Endothelial cell of umbilical vein (primary cell): ENCODE measurements around the gene GANAB. TPM values are rescaled to one million over a fixed set of nuclear protein-coding genes. Genes with fewer than 3 reads are reported as not detected.

Experiments used
- BruUV-seq: library from RNA; stranded (reverse); fragments of 400-500 nt; replicated peaks from 2 replicates; lab custom pipeline; 2021; lab: Mats Ljungman, UMichigan
- CTCF ChIA-PET: fragments of 300-600, 350-600 bp; sonication (Branson Sonifier 250); formaldehyde crosslinking; loops from one replicate; lab custom pipeline; 2021; ENCODE audit warnings: antibody characterized with exemption, inconsistent platforms; lab: Charles Lee
- POLR2A ChIA-PET: fragments of 300-600, 350-600 bp; sonication (Branson Sonifier 250); formaldehyde crosslinking; loops from one replicate; lab custom pipeline; 2021; ENCODE audit warnings: antibody characterized with exemption, inconsistent platforms; lab: Charles Lee
- DNase-seq: peaks from one replicate; pipeline ENCODE4 v3.0.0-alpha.2; 2011; ENCODE audit warnings: low read depth, low spot score
- FAIRE-seq: peaks from 2 replicates; lab custom pipeline; 2011; peaks lifted over from hg19 to GRCh38; lab: Jason Lieb, UNC
- H2AFZ ChIP-seq: 2 replicates; pipeline ENCODE4 v1.6.0; 2012; ENCODE audit warnings: low read depth, low read length, control low read depth, inconsistent platforms
- H3K27ac ChIP-seq: 2 replicates; pipeline ENCODE4 v1.5.1; 2011; ENCODE audit warnings: low read depth, mild to moderate bottlenecking, control low read depth, low read length, moderate library complexity; ENCODE audit not compliant: insufficient read depth
- H3K27me3 ChIP-seq, 2 experiments: 2 replicates each; pipeline versions ENCODE4 v1.6.0 to v1.6.1; 2011; ENCODE audit warnings: low read length in 2 of 2, mixed read lengths in 1 of 2; ENCODE audit not compliant: control insufficient read depth in 2 of 2, insufficient read depth in 2 of 2
- H3K36me3 ChIP-seq, 2 experiments: 2 replicates in 1 of 2; 3 replicates in 1 of 2; pipeline ENCODE4 v1.5.1; 2011; ENCODE audit warnings: low read length in 2 of 2, mild to moderate bottlenecking in 1 of 2, moderate library complexity in 1 of 2; ENCODE audit not compliant: control insufficient read depth in 2 of 2, insufficient read depth in 2 of 2; ENCODE audit errors: extremely low read depth in 1 of 2
- H3K4me1 ChIP-seq: 3 replicates; pipeline ENCODE4 v1.5.1; 2011; ENCODE audit warnings: mild to moderate bottlenecking, low read length; ENCODE audit not compliant: control insufficient read depth, insufficient read depth; ENCODE audit errors: extremely low read depth
- H3K4me2 ChIP-seq: 2 replicates; pipeline ENCODE4 v1.6.1; 2011; ENCODE audit warnings: low read length, control low read depth, mixed read lengths; ENCODE audit not compliant: insufficient read depth
- H3K4me3 ChIP-seq, 3 experiments: fragments of 200-600 bp in 1 of 3; sonication (generic), shearing (Covaris generic) in 1 of 3; replicated peaks in 1 of 3; 2 replicates each; pipeline ENCODE4 v1.5.1; 2011 to 2016; ENCODE audit warnings: control low read depth in 3 of 3, low read length in 3 of 3, mild to moderate bottlenecking in 2 of 3, inconsistent platforms in 1 of 3, low read depth in 1 of 3, moderate library complexity in 1 of 3; ENCODE audit not compliant: insufficient read depth in 1 of 3
- H3K79me2 ChIP-seq: 2 replicates; pipeline ENCODE4 v1.6.0; 2012; ENCODE audit warnings: low read length, inconsistent platforms; ENCODE audit not compliant: control insufficient read depth, insufficient read depth
- H3K9ac ChIP-seq: replicated peaks from 2 replicates; pipeline ENCODE3; 2011; ENCODE audit warnings: low read length, control low read depth; ENCODE audit not compliant: insufficient read depth; ENCODE audit errors: extremely low read depth
- H3K9me1 ChIP-seq: replicated peaks from 3 replicates; pipeline ENCODE4 v1.6.0; 2011; ENCODE audit warnings: mild to moderate bottlenecking, low read length; ENCODE audit not compliant: control insufficient read depth, insufficient read depth; ENCODE audit errors: extremely low read depth
- H3K9me3 ChIP-seq: replicated peaks from 2 replicates; pipeline ENCODE4 v1.5.1; 2012; ENCODE audit warnings: low read length, inconsistent platforms; ENCODE audit not compliant: control insufficient read depth, insufficient read depth
- H4K20me1 ChIP-seq: replicated peaks from 2 replicates; pipeline ENCODE3; 2011; ENCODE audit warnings: mild to moderate bottlenecking, low read length; ENCODE audit not compliant: control insufficient read depth, insufficient read depth; ENCODE audit errors: extremely low read depth
- EZH2 ChIP-seq: IDR thresholded peaks from 2 replicates; pipeline ENCODE4 v1.6.1; 2012; ENCODE audit warnings: borderline replicate concordance, low read depth, mild to moderate bottlenecking, moderate library complexity, low read length, inconsistent platforms; ENCODE audit not compliant: severe bottlenecking
- FOS ChIP-seq: IDR thresholded peaks from 2 replicates; pipeline ENCODE4 v1.6.1; 2011; ENCODE audit warnings: mild to moderate bottlenecking, low read length, moderate library complexity, borderline replicate concordance; ENCODE audit not compliant: insufficient read depth
- GATA2 ChIP-seq: IDR thresholded peaks from 2 replicates; pipeline ENCODE4 v1.7.0; 2011; ENCODE audit warnings: low read depth, mild to moderate bottlenecking, moderate library complexity, mixed read lengths, low read length; ENCODE audit not compliant: insufficient read length, insufficient read depth
- JUN ChIP-seq: IDR thresholded peaks from 2 replicates; pipeline ENCODE4 v1.6.1; 2011; ENCODE audit warnings: borderline replicate concordance, low read depth; ENCODE audit not compliant: insufficient read length, insufficient read depth
- MAX ChIP-seq: IDR thresholded peaks from 2 replicates; pipeline ENCODE4 v1.6.1; 2011; ENCODE audit not compliant: insufficient read depth, insufficient read length
- MYC ChIP-seq: IDR thresholded peaks from one replicate; pipeline ENCODE4 v1.6.1; 2011; ENCODE audit warnings: mild to moderate bottlenecking, low read depth, low read length
- POLR2A ChIP-seq: IDR thresholded peaks from 2 replicates; pipeline ENCODE4 v1.6.1; 2012; ENCODE audit warnings: low read depth, mild to moderate bottlenecking, control low read depth, low read length
- POLR2AphosphoS5 ChIP-seq: IDR thresholded peaks from 2 replicates; pipeline ENCODE4 v1.6.1; 2012; ENCODE audit warnings: low read depth, mild to moderate bottlenecking, control low read depth, low read length, moderate library complexity; ENCODE audit not compliant: insufficient read depth
- dilution Hi-C: fragments of 300-500 bp; cut with MboI; formaldehyde crosslinking; loops from one replicate; pipeline ENCODE4 v1.15.0; 2019; ENCODE audit warnings: low sequenced_read_pairs; ENCODE audit not compliant: extremely low pct_ligation_motif_present
- intact Hi-C: fragments of 100-400 bp; cut with micrococcal nuclease; formaldehyde crosslinking; loops from one replicate; pipeline ENCODE4 v1.10.0; 2022
- polyA plus RNA-seq, 4 experiments: library from polyadenylated mRNA; depleted of rRNA in 3 of 4; stranded (reverse) in 3 of 4; unstranded in 1 of 4; fragments of >200 nt; gene quantifications; 2 replicates each; pipeline versions ENCODE4 v1.2.1 to v1.2.3, GENCODE V29; 2011 to 2012; ENCODE audit warnings: missing spikeins in 1 of 4
- total RNA-seq: library from RNA; stranded (reverse); gene quantifications from 2 replicates; pipeline ENCODE4 v1.2.3, GENCODE V29; 2021
- TF ChIP-seq, protein P1 (sequence below), 2 donors: IDR thresholded peaks; 1 replicate in 1 of 2; 2 replicates in 1 of 2; pipeline ENCODE4 v1.5.1; 2011; ENCODE audit warnings: low read length in 2 of 2, mild to moderate bottlenecking in 2 of 2, moderate library complexity in 2 of 2, control low read depth in 1 of 2, inconsistent platforms in 1 of 2, low read depth in 1 of 2; ENCODE audit not compliant: insufficient read depth in 1 of 2; ENCODE audit errors: extremely low read depth in 1 of 2

The GANAB gene
- total and polyA plus RNA-seq, 2 donors (not counting 3 experiments of a cell fraction or from before 2014, with no cell fraction given): 389 to 455 TPM

DNA sequence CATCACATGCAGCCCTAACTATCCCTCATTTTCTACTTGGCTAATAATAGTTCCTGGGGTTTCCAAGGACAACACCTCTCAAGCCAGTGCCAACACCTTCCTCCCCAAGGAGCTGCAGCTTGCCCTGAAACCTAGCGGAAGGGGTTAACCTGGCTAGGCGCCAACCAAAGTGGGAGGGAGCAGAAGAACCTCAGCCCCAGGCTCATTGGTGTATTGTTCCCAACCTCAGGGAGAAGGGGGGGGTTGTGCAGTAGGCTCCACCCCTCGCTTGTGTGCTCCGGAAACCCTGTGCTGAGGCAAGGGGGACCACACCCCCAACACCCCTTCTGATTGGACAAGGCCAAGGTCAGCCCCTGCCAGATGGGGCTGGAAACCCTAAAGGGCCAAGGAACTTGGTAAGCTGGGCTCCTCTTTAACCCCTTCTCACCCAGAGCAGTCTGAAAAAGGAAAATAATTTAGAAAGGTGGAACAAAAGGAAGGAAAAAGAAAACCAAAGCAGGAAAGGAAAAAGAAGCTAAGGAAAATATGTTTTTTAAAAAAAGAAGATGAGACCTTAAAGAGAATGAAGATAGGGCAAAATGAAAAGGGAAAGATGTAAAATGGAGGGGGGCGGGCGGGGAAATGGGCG, 47.2 kb downstream of the GANAB start:
- Histone ChIP-seq H3K4me2 (peak overlapping the region; percentile 89), H3K4me3 (peak overlapping the region in 1 of 3 experiments; percentile 92), H3K9ac (peak overlapping the region; percentile 89), H3K4me1 (peaks cover 19% of the 10 kb centered on the region), H3K36me3 (peaks cover 28 to 38% of the 10 kb centered on the region in 2 experiments), H3K9me3 (no peaks in the 10 kb centered on the region), H2AFZ (no peak overlapping the region), H3K9me1 (no peaks in the 10 kb centered on the region), H3K27me3 (no peaks in the 10 kb centered on the region), H3K27ac (peak overlapping the region; percentile 19), H4K20me1 (no peaks in the 10 kb centered on the region), H3K79me2 (peaks cover 45% of the 10 kb centered on the region)
- dilution Hi-C loops: no loop called here
- intact Hi-C loops: loop anchor here (1.0 kb wide), 3 partner anchors 8 to 47 kb away; partner anchors contain the start of genes GANAB and TUT1
- POLR2A ChIA-PET: interaction anchor here (0.7 to 1.3 kb wide), 6 partner anchors 25 to 80 kb away, joined by 3 to 6 read pairs (median 3); partner anchors contain the start of genes C11orf98, CSKMT, EEF1G and GANAB
- FAIRE-seq (peak; percentile 100), DNase-seq (peak; percentile 98)
- TF ChIP-seq POLR2AphosphoS5 (peak; percentile 55), EZH2 (no peak), POLR2A (no peak)
- CTCF ChIA-PET: interaction anchor here (0.9 to 1.5 kb wide), 3 partner anchors 13 to 174 kb away, joined by 4 to 10 read pairs (median 5); no protein-coding TSS in a partner anchor
- no TSS peak for BruUV-seq

GRCh38 chr11:62595124-62595523, 51.3 kb downstream of the GANAB start:
- no peaks in the 10 kb centered on the region for H3K9me3 ChIP-seq
- no peak overlapping the region for H2AFZ ChIP-seq
- DNase-seq: no peak
- no peak overlapping the region for H3K27ac ChIP-seq
- FAIRE-seq: no peak
- TF ChIP-seq MYC (no peak), POLR2AphosphoS5 (no peak), JUN (no peak), GATA2 (no peak), EZH2 (no peak), POLR2A (no peak), MAX (no peak), FOS (no peak)
- TF ChIP-seq, protein P1, sequence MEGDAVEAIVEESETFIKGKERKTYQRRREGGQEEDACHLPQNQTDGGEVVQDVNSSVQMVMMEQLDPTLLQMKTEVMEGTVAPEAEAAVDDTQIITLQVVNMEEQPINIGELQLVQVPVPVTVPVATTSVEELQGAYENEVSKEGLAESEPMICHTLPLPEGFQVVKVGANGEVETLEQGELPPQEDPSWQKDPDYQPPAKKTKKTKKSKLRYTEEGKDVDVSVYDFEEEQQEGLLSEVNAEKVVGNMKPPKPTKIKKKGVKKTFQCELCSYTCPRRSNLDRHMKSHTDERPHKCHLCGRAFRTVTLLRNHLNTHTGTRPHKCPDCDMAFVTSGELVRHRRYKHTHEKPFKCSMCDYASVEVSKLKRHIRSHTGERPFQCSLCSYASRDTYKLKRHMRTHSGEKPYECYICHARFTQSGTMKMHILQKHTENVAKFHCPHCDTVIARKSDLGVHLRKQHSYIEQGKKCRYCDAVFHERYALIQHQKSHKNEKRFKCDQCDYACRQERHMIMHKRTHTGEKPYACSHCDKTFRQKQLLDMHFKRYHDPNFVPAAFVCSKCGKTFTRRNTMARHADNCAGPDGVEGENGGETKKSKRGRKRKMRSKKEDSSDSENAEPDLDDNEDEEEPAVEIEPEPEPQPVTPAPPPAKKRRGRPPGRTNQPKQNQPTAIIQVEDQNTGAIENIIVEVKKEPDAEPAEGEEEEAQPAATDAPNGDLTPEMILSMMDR (IDR thresholded peaks at IDR 0.05; ENCODE audit: extremely low read depth in 1 of 2, insufficient read depth in 1 of 2, low read depth in 1 of 2, low read length in 2 of 2): no peak
- H3K9ac ChIP-seq: no peak overlapping the region
- CTCF ChIA-PET: interaction anchor here (1.7 to 4.5 kb wide), 2 partner anchors 16 to 99 kb away, joined by 5 to 48 read pairs; partner anchors contain the start of genes EML3 and ROM1
- no peaks in the 10 kb centered on the region for H3K9me1 ChIP-seq
- intact Hi-C loops (no loop called here), dilution Hi-C loops (no loop called here)
- no peak overlapping the region for H3K4me2 ChIP-seq
- H3K4me3 ChIP-seq: no peak overlapping the region
- POLR2A ChIA-PET: no interaction called here
- no peaks in the 10 kb centered on the region for H3K27me3 ChIP-seq
- peaks cover 29% of the 10 kb centered on the region for H3K4me1 ChIP-seq
- no peaks in the 10 kb centered on the region for H4K20me1 ChIP-seq
- H3K36me3 ChIP-seq: peaks cover 37 to 45% of the 10 kb centered on the region in 2 experiments
- BruUV-seq: no TSS peak
- H3K79me2 ChIP-seq: peaks cover 40% of the 10 kb centered on the region
